HG02623 (cell line): Measurements from ENCODE around the gene HSD11B1.
A peak's percentile ranks its signal among the peaks of the same experiment; 100 is the strongest.
"Not testable (repeated sequence)": the region's sequence is repeated elsewhere in the genome, so short reads cannot be mapped to it uniquely, and the experiment has no call there.

Experiments used
- ATAC-seq: cut with Tn5 transposase; IDR thresholded peaks from one replicate; pipeline ENCODE4 v1.9.1; 2021; ENCODE audit warnings: moderate library complexity; ENCODE audit not compliant: unreplicated experiment

Gene HSD11B1

GRCh38 chr1:209689477-209689876 is 15.2 kb upstream of the HSD11B1 start:
- no peak for ATAC-seq

GRCh38 chr1:209691237-209691636 is 13.4 kb upstream of the HSD11B1 start:
- ATAC-seq: no peak

GRCh38 chr1:209692296-209692695 is 12.3 kb upstream of the HSD11B1 start:
- no peak for ATAC-seq

- ATAC-seq: no peak
Observed at GRCh38 chr1:209692745-209693504, 11.7 kb upstream of the HSD11B1 start.

GRCh38 chr1:209696673-209697072 is 8.0 kb upstream of the HSD11B1 start:
- ATAC-seq: no peak

GRCh38 chr1:209697126-209697525 is 7.5 kb upstream of the HSD11B1 start:
- ATAC-seq: no peak

GRCh38 chr1:209700686-209701085 is 4.0 kb upstream of the HSD11B1 start:
- not testable (repeated sequence) for ATAC-seq

- ATAC-seq: no peak
Observed at GRCh38 chr1:209702832-209703231, 1.8 kb upstream of the HSD11B1 start.

- no peak for ATAC-seq
Observed at GRCh38 chr1:209703834-209704504, 677 bp upstream of the HSD11B1 start.

- no peak for ATAC-seq
Observed at GRCh38 chr1:209705033-209705598, 470 bp downstream of the HSD11B1 start.

GRCh38 chr1:209706622-209707021 is 2.0 kb downstream of the HSD11B1 start:
- ATAC-seq: no peak

GRCh38 chr1:209707308-209707707 is 2.7 kb downstream of the HSD11B1 start:
- ATAC-seq: no peak

- ATAC-seq: no peak
Observed at GRCh38 chr1:209708297-209708696, 3.7 kb downstream of the HSD11B1 start.

- ATAC-seq: peak; percentile 45
Observed at GRCh38 chr1:209710093-209710492, 5.4 kb downstream of the HSD11B1 start.

- no peak for ATAC-seq
Observed at GRCh38 chr1:209710847-209711246, 6.2 kb downstream of the HSD11B1 start.

GRCh38 chr1:209714338-209714737 is 9.7 kb downstream of the HSD11B1 start:
- no peak for ATAC-seq

GRCh38 chr1:209715314-209715713 is 10.7 kb downstream of the HSD11B1 start:
- no peak for ATAC-seq

- no peak for ATAC-seq
Observed at GRCh38 chr1:209717818-209718217, 13.2 kb downstream of the HSD11B1 start.

GRCh38 chr1:209720326-209720725 is 15.7 kb downstream of the HSD11B1 start:
- no peak for ATAC-seq

- no peak for ATAC-seq
Observed at GRCh38 chr1:209720826-209721225, 16.2 kb downstream of the HSD11B1 start.

GRCh38 chr1:209721323-209721722 is 16.7 kb downstream of the HSD11B1 start:
- no peak for ATAC-seq

- no peak for ATAC-seq
Observed at GRCh38 chr1:209723265-209723664, 18.6 kb downstream of the HSD11B1 start.
